ENCODE measurements around the gene LHPP. TPM values are rescaled to one million over a fixed set of nuclear protein-coding genes. Genes with fewer than 3 reads are reported as not detected.

Gene LHPP
- total RNA-seq, 2 experiments from 2014 or later = 15.3 to 19.6 TPM

DNA sequence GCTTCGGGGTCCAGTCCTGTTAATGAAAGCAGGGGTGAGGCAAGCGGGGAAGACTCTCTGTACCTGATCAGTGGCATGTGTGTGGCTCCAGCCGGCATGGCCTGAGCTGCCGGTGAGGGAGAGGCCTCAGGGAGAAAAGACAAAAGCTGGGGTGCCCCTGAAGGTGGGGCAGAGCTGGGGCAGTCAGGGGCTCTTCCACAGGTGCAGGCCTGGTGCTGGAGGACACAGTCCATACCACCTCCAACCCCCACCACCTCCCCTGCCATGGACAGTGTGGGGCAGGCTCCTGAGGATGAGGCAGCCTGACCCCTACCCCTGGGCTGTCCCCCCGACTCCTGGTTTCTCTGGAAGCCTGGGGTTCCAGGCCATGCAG lies 129.5 kb downstream of the LHPP start:
- POLR2A ChIA-PET = no interaction called here
- H3K4me1 ChIP-seq (ENCODE audit: insufficient read depth, low read length) = peaks cover 3% of the 10 kb centered on the region
- H3K27ac ChIP-seq (ENCODE audit: low read depth in 1 of 2, low read length in 2 of 2) = no peak overlapping the region
- Mint-ChIP-seq H3K27me3 (no peaks in the 10 kb centered on the region), H3K27ac (no peak overlapping the region), H3K36me3 (ENCODE audit: low read depth) (peaks cover 5% of the 10 kb centered on the region), H3K4me1 (ENCODE audit: low read depth) (no peaks in the 10 kb centered on the region), H3K4me3 (no peak overlapping the region), H3K9me3 (no peaks in the 10 kb centered on the region)
- H3K27me3 ChIP-seq (ENCODE audit: control insufficient read depth in 1 of 2, insufficient read depth in 2 of 2, low read length in 2 of 2) = no peaks in the 10 kb centered on the region
- no peaks in the 10 kb centered on the region for H3K36me3 ChIP-seq (ENCODE audit: insufficient read depth, low read length)
- TF ChIP-seq, protein P1, sequence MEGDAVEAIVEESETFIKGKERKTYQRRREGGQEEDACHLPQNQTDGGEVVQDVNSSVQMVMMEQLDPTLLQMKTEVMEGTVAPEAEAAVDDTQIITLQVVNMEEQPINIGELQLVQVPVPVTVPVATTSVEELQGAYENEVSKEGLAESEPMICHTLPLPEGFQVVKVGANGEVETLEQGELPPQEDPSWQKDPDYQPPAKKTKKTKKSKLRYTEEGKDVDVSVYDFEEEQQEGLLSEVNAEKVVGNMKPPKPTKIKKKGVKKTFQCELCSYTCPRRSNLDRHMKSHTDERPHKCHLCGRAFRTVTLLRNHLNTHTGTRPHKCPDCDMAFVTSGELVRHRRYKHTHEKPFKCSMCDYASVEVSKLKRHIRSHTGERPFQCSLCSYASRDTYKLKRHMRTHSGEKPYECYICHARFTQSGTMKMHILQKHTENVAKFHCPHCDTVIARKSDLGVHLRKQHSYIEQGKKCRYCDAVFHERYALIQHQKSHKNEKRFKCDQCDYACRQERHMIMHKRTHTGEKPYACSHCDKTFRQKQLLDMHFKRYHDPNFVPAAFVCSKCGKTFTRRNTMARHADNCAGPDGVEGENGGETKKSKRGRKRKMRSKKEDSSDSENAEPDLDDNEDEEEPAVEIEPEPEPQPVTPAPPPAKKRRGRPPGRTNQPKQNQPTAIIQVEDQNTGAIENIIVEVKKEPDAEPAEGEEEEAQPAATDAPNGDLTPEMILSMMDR (IDR thresholded peaks at IDR 0.05) = no peak
- ATAC-seq (ENCODE audit: poor library complexity) (no peak), DNase-seq (no peak)
- no peak overlapping the region for H3K4me3 ChIP-seq (ENCODE audit: low read length)
- CTCF ChIA-PET = no interaction called here
- intact Hi-C loops (cut with DNase I, micrococcal nuclease) = no loop called here
- H3K9me3 ChIP-seq (ENCODE audit: control insufficient read depth in 1 of 2, insufficient read depth in 1 of 2, low read length in 2 of 2) = peaks cover 0 to 19% of the 10 kb centered on the region in 2 experiments

DNA sequence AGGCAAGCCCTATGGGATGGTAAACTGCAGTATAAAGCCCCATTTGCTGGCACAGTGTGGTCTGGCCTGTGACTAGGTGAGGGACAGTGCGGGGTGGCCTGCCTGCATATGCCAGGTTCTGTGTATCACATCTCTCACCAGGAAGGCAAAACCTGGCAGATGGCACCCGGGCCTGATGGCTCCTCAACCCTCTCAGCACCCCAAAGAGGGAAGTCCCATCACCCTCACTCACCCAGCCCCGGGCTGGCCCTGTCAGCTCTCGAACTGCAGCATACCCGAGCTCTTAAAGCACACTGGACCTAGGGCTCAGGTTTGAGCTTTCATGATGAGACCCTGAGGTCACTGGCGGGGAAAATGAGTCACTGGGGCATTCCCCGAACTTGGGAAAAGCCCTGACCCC lies 130.5 kb downstream of the LHPP start:
- no peak overlapping the region for H3K27ac Mint-ChIP-seq
- TF ChIP-seq, protein P1 (IDR thresholded peaks at IDR 0.05) = no peak
- ChIA-PET POLR2A (no interaction called here), CTCF (no interaction called here)
- H3K9me3 ChIP-seq (ENCODE audit: control insufficient read depth in 1 of 2, insufficient read depth in 1 of 2, low read length in 2 of 2) = peaks cover 0 to 19% of the 10 kb centered on the region in 2 experiments
- no peaks in the 10 kb centered on the region for H3K27me3 ChIP-seq (ENCODE audit: control insufficient read depth in 1 of 2, insufficient read depth in 2 of 2, low read length in 2 of 2)
- H3K4me3 Mint-ChIP-seq = no peak overlapping the region
- no peak overlapping the region for H3K4me3 ChIP-seq (ENCODE audit: low read length)
- no peaks in the 10 kb centered on the region for H3K9me3 Mint-ChIP-seq
- H3K36me3 ChIP-seq (ENCODE audit: insufficient read depth, low read length) = no peaks in the 10 kb centered on the region
- no peaks in the 10 kb centered on the region for H3K4me1 Mint-ChIP-seq (ENCODE audit: low read depth)
- ATAC-seq (ENCODE audit: poor library complexity) (no peak), DNase-seq (no peak)
- intact Hi-C loops (cut with DNase I, micrococcal nuclease) = no loop called here
- peaks cover 5% of the 10 kb centered on the region for H3K36me3 Mint-ChIP-seq (ENCODE audit: low read depth)
- no peaks in the 10 kb centered on the region for H3K27me3 Mint-ChIP-seq
- peaks cover 3% of the 10 kb centered on the region for H3K4me1 ChIP-seq (ENCODE audit: insufficient read depth, low read length)
- no peak overlapping the region for H3K27ac ChIP-seq (ENCODE audit: low read depth in 1 of 2, low read length in 2 of 2)

DNA sequence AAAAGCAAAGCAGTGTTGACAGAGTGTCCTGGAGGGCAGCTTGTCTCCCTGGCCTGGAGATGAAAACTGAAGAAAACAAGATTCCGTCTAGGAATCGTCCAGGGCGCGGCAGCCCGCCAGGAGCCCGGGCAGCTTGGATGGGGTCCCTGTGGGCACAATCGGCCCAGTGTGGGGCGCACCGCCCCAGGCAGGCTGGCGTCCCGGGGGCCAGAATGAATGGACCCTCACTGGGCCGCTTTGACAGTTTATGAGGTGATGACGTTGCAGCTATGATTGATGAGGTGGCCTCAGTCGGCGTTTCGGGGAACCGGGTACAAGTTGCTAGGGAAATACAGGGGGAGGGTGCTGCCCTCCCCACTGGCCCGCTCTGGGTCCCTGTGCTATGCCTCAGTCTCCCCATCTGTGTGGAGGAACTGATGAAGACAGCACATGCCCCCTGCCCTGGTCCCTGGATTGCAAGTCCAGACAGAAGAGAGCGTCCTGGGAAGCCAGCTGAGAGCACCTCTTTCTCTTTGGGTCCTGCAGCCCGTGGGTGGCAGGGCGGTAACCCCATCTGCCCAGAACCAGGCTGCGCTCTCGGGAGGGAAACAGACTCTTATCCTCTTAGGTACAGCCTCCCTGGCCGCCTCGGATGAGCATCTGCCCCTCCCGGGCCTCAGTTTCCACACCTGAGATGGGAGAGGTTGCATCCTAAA lies 131.3 kb downstream of the LHPP start:
- ATAC-seq (ENCODE audit: poor library complexity) = no peak
- peaks cover 3% of the 10 kb centered on the region for H3K4me1 ChIP-seq (ENCODE audit: insufficient read depth, low read length)
- H3K27me3 ChIP-seq (ENCODE audit: control insufficient read depth in 1 of 2, insufficient read depth in 2 of 2, low read length in 2 of 2) = no peaks in the 10 kb centered on the region
- H3K27ac ChIP-seq (ENCODE audit: low read depth in 1 of 2, low read length in 2 of 2) = no peak overlapping the region
- ChIA-PET CTCF (interaction anchor here (1.6 kb wide), 1 partner anchor 148 kb away, joined by 6 read pairs; no protein-coding TSS in a partner anchor), POLR2A (no interaction called here)
- TF ChIP-seq, protein P1 (IDR thresholded peaks at IDR 0.05) = no peak
- Mint-ChIP-seq H3K36me3 (ENCODE audit: low read depth) (peaks cover 5% of the 10 kb centered on the region), H3K4me1 (ENCODE audit: low read depth) (no peaks in the 10 kb centered on the region), H3K27ac (no peak overlapping the region), H3K27me3 (no peaks in the 10 kb centered on the region), H3K9me3 (no peaks in the 10 kb centered on the region), H3K4me3 (no peak overlapping the region)
- H3K4me3 ChIP-seq (ENCODE audit: low read length) = no peak overlapping the region
- peaks cover 0 to 19% of the 10 kb centered on the region in 2 experiments for H3K9me3 ChIP-seq (ENCODE audit: control insufficient read depth in 1 of 2, insufficient read depth in 1 of 2, low read length in 2 of 2)
- DNase-seq = no peak
- no peaks in the 10 kb centered on the region for H3K36me3 ChIP-seq (ENCODE audit: insufficient read depth, low read length)
- intact Hi-C loops (cut with DNase I, micrococcal nuclease) = no loop called here

All from CD4-positive, alpha-beta T cell (primary cell).